HepG2 (cell line): ENCODE results near the gene PSMB11. TPM values are rescaled to one million over a fixed set of nuclear protein-coding genes. Genes with fewer than 3 reads are reported as not detected.

Experiments
- DBP ChIP-seq: sonication (generic); formaldehyde crosslinking; IDR thresholded peaks from 2 replicates; pipeline ENCODE4 v1.4.0; 2020; ENCODE audit warnings: missing genetic modification reagents; ENCODE audit errors: not compliant biosample characterization
- FLYWCH1 ChIP-seq: sonication (generic); formaldehyde crosslinking; IDR thresholded peaks from 2 replicates; pipeline ENCODE4 v1.8.1; 2023; ENCODE audit warnings: mild to moderate bottlenecking, missing genetic modification reagents
- HDAC1 ChIP-seq: sonication (generic); formaldehyde crosslinking; IDR thresholded peaks from 2 replicates; pipeline ENCODE4 v1.5.1; 2020; ENCODE audit warnings: mild to moderate bottlenecking, missing genetic modification reagents
- MXD1 ChIP-seq: sonication (generic); formaldehyde crosslinking; IDR thresholded peaks from 2 replicates; pipeline ENCODE4 v1.4.0; 2020; ENCODE audit warnings: mild to moderate bottlenecking, missing genetic modification reagents
- MXD3 ChIP-seq: IDR thresholded peaks from 2 replicates; pipeline ENCODE4 v1.6.1; 2016; ENCODE audit warnings: mild to moderate bottlenecking, missing biosample characterization, missing genetic modification reagents
- NFAT5 ChIP-seq: sonication (generic); formaldehyde crosslinking; IDR thresholded peaks from 2 replicates; pipeline ENCODE4 v1.4.0; 2020; ENCODE audit warnings: missing genetic modification reagents
- NFIC ChIP-seq: IDR thresholded peaks from 2 replicates; pipeline ENCODE4 v1.6.1; 2012; ENCODE audit warnings: mild to moderate bottlenecking, low read length, inconsistent platforms
- REL ChIP-seq: sonication (generic); formaldehyde crosslinking; conservative IDR thresholded peaks from 2 replicates; pipeline ENCODE4 v1.8.0; 2022; ENCODE audit warnings: mild to moderate bottlenecking, missing genetic modification reagents, moderate library complexity
- SIN3A ChIP-seq: IDR thresholded peaks from 2 replicates; pipeline ENCODE4 v1.6.1; 2011; ENCODE audit warnings: low read depth, mild to moderate bottlenecking, control low read depth, low read length, borderline replicate concordance
- SNRNP70 ChIP-seq: fragments of 200-400 bp; formaldehyde crosslinking; IDR thresholded peaks from 2 replicates; pipeline ENCODE4 v1.6.1; 2017; ENCODE audit warnings: mild to moderate bottlenecking, low read depth, low read length, moderate library complexity
- TAF1 ChIP-seq: sonication (generic); formaldehyde crosslinking; IDR thresholded peaks from 2 replicates; pipeline ENCODE4 v1.4.0; 2020; ENCODE audit warnings: missing genetic modification reagents
- THAP7 ChIP-seq: sonication (generic); formaldehyde crosslinking; IDR thresholded peaks from 2 replicates; pipeline ENCODE4 v1.8.1; 2023; ENCODE audit warnings: mild to moderate bottlenecking, missing genetic modification reagents
- TMF1 ChIP-seq: sonication (generic); formaldehyde crosslinking; IDR thresholded peaks from 2 replicates; pipeline ENCODE4 v1.8.1; 2022; ENCODE audit warnings: low read depth, missing genetic modification reagents
- ZBTB7B ChIP-seq: sonication (generic); formaldehyde crosslinking; IDR thresholded peaks from 2 replicates; pipeline ENCODE4 v1.4.0; 2020; ENCODE audit warnings: missing genetic modification reagents
- ZMYM3 ChIP-seq: sonication (generic); formaldehyde crosslinking; IDR thresholded peaks from 2 replicates; pipeline ENCODE4 v1.5.1; 2020; ENCODE audit warnings: mild to moderate bottlenecking, missing genetic modification reagents
- ZNF382 ChIP-seq: sonication (generic); formaldehyde crosslinking; IDR thresholded peaks from 2 replicates; pipeline ENCODE4 v1.5.0; 2020; ENCODE audit warnings: missing genetic modification reagents, mild to moderate bottlenecking, borderline replicate concordance
- ZNF556 ChIP-seq: sonication (generic); formaldehyde crosslinking; IDR thresholded peaks from 2 replicates; pipeline ENCODE4 v1.4.0; 2020; ENCODE audit warnings: mild to moderate bottlenecking, missing genetic modification reagents, borderline replicate concordance
- ZNF558 ChIP-seq: sonication (generic); formaldehyde crosslinking; IDR thresholded peaks from 2 replicates; pipeline ENCODE4 v1.9.0; 2022; ENCODE audit warnings: mild to moderate bottlenecking, missing genetic modification reagents, borderline replicate concordance
- ZNF703 ChIP-seq: sonication (generic); formaldehyde crosslinking; IDR thresholded peaks from 2 replicates; pipeline ENCODE4 v1.5.1; 2020; ENCODE audit warnings: missing genetic modification reagents, mild to moderate bottlenecking, moderate library complexity, borderline replicate concordance
- ZNF747 ChIP-seq: sonication (generic); formaldehyde crosslinking; IDR thresholded peaks from 2 replicates; pipeline ENCODE4 v1.8.1; 2023; ENCODE audit warnings: missing genetic modification reagents, mild to moderate bottlenecking, borderline replicate concordance
- ZNF788 ChIP-seq: sonication (generic); formaldehyde crosslinking; IDR thresholded peaks from 2 replicates; pipeline ENCODE4 v1.5.0; 2020; ENCODE audit warnings: mild to moderate bottlenecking, missing genetic modification reagents, borderline replicate concordance
- ZSCAN30 ChIP-seq: sonication (generic); formaldehyde crosslinking; IDR thresholded peaks from 2 replicates; pipeline ENCODE4 v1.5.0; 2020; ENCODE audit warnings: mild to moderate bottlenecking, missing genetic modification reagents
- polyA plus RNA-seq, 8 experiments: library from polyadenylated mRNA; depleted of rRNA in 3 of 8; stranded (reverse) in 7 of 8; unstranded in 1 of 8; fragments of >200 nt; fragmentation: Illumina TruSeq in 4 of 8; extraction: Trizol in 4 of 8; gene quantifications; 2 replicates each; pipeline versions ENCODE4 v1.2.1 to v1.2.3, GENCODE V29; 2011 to 2016; ENCODE audit warnings: low read depth in 4 of 8, missing spikeins in 1 of 8, mixed read lengths in 1 of 8; ENCODE audit not compliant: insufficient read depth in 1 of 8
- total RNA-seq, 5 experiments: library from RNA; depleted of rRNA; stranded (reverse); fragments of >200 nt; fragmentation: Illumina TruSeq; extraction: Trizol; gene quantifications; 2 replicates each; pipeline ENCODE4 v1.2.3, GENCODE V29; 2016; ENCODE audit warnings: low read depth in 1 of 5

The PSMB11 gene
- total and polyA plus RNA-seq, 2 of the 13 experiments (the other 11 are each of a cell fraction or from before 2014, with no cell fraction given), result not detected

- TF ChIP-seq ZNF558 (CRISPR knock-in tag), result no peak; the same call in 1 of the 2 replicates
- TF ChIP-seq MXD3 (CRISPR knock-in tag), result peak; percentile 84
- TF ChIP-seq ZSCAN30 (CRISPR knock-in tag), result no peak
- TF ChIP-seq ZNF747 (CRISPR knock-in tag), result no peak
- no peak for TF ChIP-seq ZNF382 (CRISPR knock-in tag)
- TF ChIP-seq REL (CRISPR knock-in tag), result no peak
- TF ChIP-seq HDAC1 (CRISPR knock-in tag), result 0 out of 2 replicates have a peak, but pooled peaks have one; percentile 36
- TF ChIP-seq ZNF556 (CRISPR knock-in tag), result peak; percentile 62; the same call in 1 of the 2 replicates
- TF ChIP-seq MXD1 (CRISPR knock-in tag), result peak; percentile 50; the same call in 1 of the 2 replicates
- TF ChIP-seq THAP7 (CRISPR knock-in tag), result peak; percentile 76; the same call in 1 of the 2 replicates
- peak; percentile 74 for TF ChIP-seq TMF1 (CRISPR knock-in tag)
- TF ChIP-seq SIN3A, result no peak
- peak; percentile 11 for TF ChIP-seq DBP
- peak; percentile 95; the same call in 1 of the 2 replicates for TF ChIP-seq FLYWCH1 (CRISPR knock-in tag)
- TF ChIP-seq ZNF788, result peak; percentile 59; the same call in 1 of the 2 replicates
- TF ChIP-seq NFAT5 (CRISPR knock-in tag), result 0 out of 2 replicates have a peak, but pooled peaks have one; percentile 32
- TF ChIP-seq NFIC, result no peak
- no peak for TF ChIP-seq SNRNP70
- peak; percentile 20; the same call in 1 of the 2 replicates for TF ChIP-seq ZMYM3 (CRISPR knock-in tag)
- peak; percentile 96 for TF ChIP-seq ZBTB7B (CRISPR knock-in tag)
- TF ChIP-seq TAF1 (CRISPR knock-in tag), result peak; percentile 66
- no peak for TF ChIP-seq ZNF703
Measured at GRCh38 chr14:23009939-23010726, 31.9 kb upstream of the PSMB11 start, which contains the start of gene C14orf93 (continued).
